Measurements from ENCODE around the gene IL7R. TPM values are rescaled to one million over a fixed set of nuclear protein-coding genes. Genes with fewer than 3 reads are reported as not detected.

The IL7R gene
- total RNA-seq (2012; rRNA removed) = 5.6 and 7.9 TPM in 2 replicates

DNA sequence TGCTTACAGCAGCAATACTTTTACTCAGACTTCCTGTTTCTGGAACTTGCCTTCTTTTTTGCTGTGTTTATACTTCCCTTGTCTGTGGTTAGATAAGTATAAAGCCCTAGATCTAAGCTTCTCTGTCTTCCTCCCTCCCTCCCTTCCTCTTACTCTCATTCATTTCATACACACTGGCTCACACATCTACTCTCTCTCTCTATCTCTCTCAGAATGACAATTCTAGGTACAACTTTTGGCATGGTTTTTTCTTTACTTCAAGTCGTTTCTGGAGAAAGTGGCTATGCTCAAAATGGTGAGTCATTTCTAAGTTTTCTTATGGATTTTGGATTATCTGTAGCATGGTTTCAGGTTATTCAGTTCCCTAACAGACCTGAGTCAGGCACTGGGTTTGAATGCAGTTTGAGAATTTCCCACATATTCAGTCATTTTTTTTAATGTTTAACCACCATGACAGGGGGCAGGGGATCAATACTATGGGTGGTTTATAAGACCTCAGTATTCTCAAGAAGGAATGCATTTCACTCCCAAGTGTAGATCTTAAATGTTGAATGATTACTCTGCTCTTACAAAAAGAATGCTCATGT, at the start of gene IL7R:
Gene IL7R (plus strand): TSS at position 127 of the 587 bp plus-strand sequence. CDS start 87 bp downstream, at position 214.
- no peaks in the 10 kb centered on the region for H3K27me3 ChIP-seq (ENCODE audit: control insufficient read depth, insufficient read depth, low read length)
- H3K9me3 ChIP-seq (replicated peaks; ENCODE audit: low read length) = no peaks in the 10 kb centered on the region
- H3K4me1 ChIP-seq (ENCODE audit: control insufficient read depth, insufficient read depth, low read length) = peaks cover 85% of the 10 kb centered on the region
- peak within 1 kb of the TSS; percentile 73 for H3K4me2 ChIP-seq (ENCODE audit: low read length)
- peak within 1 kb of the TSS; percentile 51 for H3K4me3 ChIP-seq (ENCODE audit: low read length)
- peak within 1 kb of the TSS; percentile 47 for H3K9ac ChIP-seq (ENCODE audit: low read depth, low read length)
- H3K36me3 ChIP-seq (ENCODE audit: insufficient read depth, low read length) = peaks cover 3% of the 10 kb centered on the region

DNA sequence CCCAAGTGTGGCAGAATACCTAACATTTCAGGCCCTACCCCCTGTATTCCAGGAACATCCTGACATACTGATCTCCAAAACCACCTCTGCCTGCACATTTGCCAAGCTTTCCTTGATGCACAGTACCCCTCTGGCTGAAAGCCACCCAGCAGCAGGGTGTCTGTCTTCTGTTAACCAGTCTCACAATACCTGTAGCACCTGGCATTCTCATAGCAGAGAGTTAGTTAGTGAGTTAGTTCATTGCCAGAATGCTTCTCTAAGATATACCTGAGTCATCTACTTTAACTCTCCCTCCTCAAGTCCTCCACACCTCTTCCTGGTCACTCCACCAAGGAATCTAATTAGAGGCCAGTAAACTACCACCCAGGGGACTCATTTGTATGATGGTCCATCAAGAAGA, 46.1 kb upstream of the IL7R start:
- H3K9me3 ChIP-seq (replicated peaks; ENCODE audit: low read length) = no peaks in the 10 kb centered on the region
- no peak overlapping the region for H3K4me2 ChIP-seq (ENCODE audit: low read length)
- H3K27me3 ChIP-seq (ENCODE audit: control insufficient read depth, insufficient read depth, low read length) = no peaks in the 10 kb centered on the region
- no peak overlapping the region for H3K9ac ChIP-seq (ENCODE audit: low read depth, low read length)
- no peak overlapping the region for H3K4me3 ChIP-seq (ENCODE audit: low read length)
- H3K4me1 ChIP-seq (ENCODE audit: control insufficient read depth, insufficient read depth, low read length) = no peaks in the 10 kb centered on the region
- H3K36me3 ChIP-seq (ENCODE audit: insufficient read depth, low read length) = no peaks in the 10 kb centered on the region

DNA sequence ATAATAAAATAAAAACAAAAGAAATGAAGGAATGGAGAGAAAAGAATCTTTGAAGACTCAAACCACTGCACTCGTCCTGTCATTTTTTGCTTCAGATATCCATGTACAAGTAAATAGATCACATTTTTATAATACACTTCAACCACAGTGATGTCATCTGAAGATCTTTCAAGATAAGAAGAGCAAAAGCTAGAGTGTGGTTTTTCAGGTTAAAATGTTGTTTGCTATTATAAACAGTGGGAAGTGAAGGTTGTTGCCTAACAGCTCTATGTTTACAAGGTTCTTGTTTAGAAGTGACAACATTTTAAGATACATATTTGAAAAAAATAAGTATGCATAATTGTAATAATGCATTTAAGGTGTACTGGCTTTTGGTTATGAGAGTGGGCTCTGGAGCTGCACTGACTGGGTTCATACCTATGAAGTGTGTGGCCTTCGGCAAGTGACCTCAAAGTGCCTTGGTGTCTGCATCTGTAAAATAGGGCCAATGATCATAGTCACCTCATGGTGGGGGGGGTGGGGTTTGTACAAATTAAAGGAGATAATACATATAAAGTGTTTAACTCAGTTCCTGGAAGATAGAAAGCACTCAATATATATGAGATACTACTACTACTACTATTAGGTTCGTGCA, 45.5 kb upstream of the IL7R start:
- no peaks in the 10 kb centered on the region for H3K27me3 ChIP-seq (ENCODE audit: control insufficient read depth, insufficient read depth, low read length)
- H3K9ac ChIP-seq (ENCODE audit: low read depth, low read length) = no peak overlapping the region
- no peak overlapping the region for H3K4me2 ChIP-seq (ENCODE audit: low read length)
- no peaks in the 10 kb centered on the region for H3K4me1 ChIP-seq (ENCODE audit: control insufficient read depth, insufficient read depth, low read length)
- H3K9me3 ChIP-seq (replicated peaks; ENCODE audit: low read length) = no peaks in the 10 kb centered on the region
- no peak overlapping the region for H3K4me3 ChIP-seq (ENCODE audit: low read length)
- H3K36me3 ChIP-seq (ENCODE audit: insufficient read depth, low read length) = no peaks in the 10 kb centered on the region

DNA sequence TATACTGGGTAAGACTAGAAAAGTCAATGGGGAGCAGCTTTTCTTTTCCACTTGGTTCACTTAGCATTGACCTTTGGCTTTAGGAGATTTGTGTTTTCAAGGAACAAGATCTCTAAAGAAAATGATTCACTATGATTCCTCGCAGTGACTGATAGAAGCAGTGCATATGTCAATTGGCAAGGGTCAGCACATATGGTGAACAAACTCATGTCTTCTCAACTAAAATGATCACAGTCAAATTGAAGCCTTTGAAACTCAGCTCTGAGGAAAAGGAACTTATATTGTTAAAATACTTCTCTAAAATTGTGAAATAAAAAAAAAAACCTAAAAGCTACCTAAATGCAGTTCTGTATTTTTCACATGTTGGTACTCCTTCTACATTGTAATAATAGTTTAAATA, 43.2 kb upstream of the IL7R start:
- Histone ChIP-seq H3K4me2 (ENCODE audit: low read length) (no peak overlapping the region), H3K4me1 (ENCODE audit: control insufficient read depth, insufficient read depth, low read length) (no peaks in the 10 kb centered on the region)

GRCh38 chr5:35815089-35815936, 41.4 kb upstream of the IL7R start:
- Histone ChIP-seq H3K4me3 (ENCODE audit: low read length) (no peak overlapping the region), H3K4me1 (ENCODE audit: control insufficient read depth, insufficient read depth, low read length) (no peaks in the 10 kb centered on the region), H3K9ac (ENCODE audit: low read depth, low read length) (no peak overlapping the region), H3K4me2 (ENCODE audit: low read length) (no peak overlapping the region), H3K27me3 (ENCODE audit: control insufficient read depth, insufficient read depth, low read length) (no peaks in the 10 kb centered on the region), H3K9me3 (replicated peaks; ENCODE audit: low read length) (no peaks in the 10 kb centered on the region), H3K36me3 (ENCODE audit: insufficient read depth, low read length) (no peaks in the 10 kb centered on the region)

More for the DNA sequence above, 43.2 kb upstream of the IL7R start:
- Histone ChIP-seq H3K4me3 (ENCODE audit: low read length) (no peak overlapping the region), H3K36me3 (ENCODE audit: insufficient read depth, low read length) (no peaks in the 10 kb centered on the region), H3K9me3 (replicated peaks; ENCODE audit: low read length) (no peaks in the 10 kb centered on the region), H3K27me3 (ENCODE audit: control insufficient read depth, insufficient read depth, low read length) (no peaks in the 10 kb centered on the region), H3K9ac (ENCODE audit: low read depth, low read length) (no peak overlapping the region)

- no peaks in the 10 kb centered on the region for H3K4me1 ChIP-seq (ENCODE audit: control insufficient read depth, insufficient read depth, low read length)
- H3K9me3 ChIP-seq (replicated peaks; ENCODE audit: low read length) = no peaks in the 10 kb centered on the region
- no peaks in the 10 kb centered on the region for H3K36me3 ChIP-seq (ENCODE audit: insufficient read depth, low read length)
- no peak overlapping the region for H3K4me2 ChIP-seq (ENCODE audit: low read length)
- H3K27me3 ChIP-seq (ENCODE audit: control insufficient read depth, insufficient read depth, low read length) = no peaks in the 10 kb centered on the region
- H3K9ac ChIP-seq (ENCODE audit: low read depth, low read length) = no peak overlapping the region
- H3K4me3 ChIP-seq (ENCODE audit: low read length) = no peak overlapping the region
These were observed 39.7 kb upstream of the IL7R start for GRCh38 chr5:35816881-35817521.

GRCh38 chr5:35819026-35819425, 37.7 kb upstream of the IL7R start:
- no peak overlapping the region for H3K9ac ChIP-seq (ENCODE audit: low read depth, low read length)
- no peaks in the 10 kb centered on the region for H3K36me3 ChIP-seq (ENCODE audit: insufficient read depth, low read length)
- no peaks in the 10 kb centered on the region for H3K4me1 ChIP-seq (ENCODE audit: control insufficient read depth, insufficient read depth, low read length)
- H3K27me3 ChIP-seq (ENCODE audit: control insufficient read depth, insufficient read depth, low read length) = no peaks in the 10 kb centered on the region
- no peaks in the 10 kb centered on the region for H3K9me3 ChIP-seq (replicated peaks; ENCODE audit: low read length)
- no peak overlapping the region for H3K4me3 ChIP-seq (ENCODE audit: low read length)
- H3K4me2 ChIP-seq (ENCODE audit: low read length) = no peak overlapping the region

GRCh38 chr5:35819668-35820067, 37.0 kb upstream of the IL7R start:
- no peaks in the 10 kb centered on the region for H3K9me3 ChIP-seq (replicated peaks; ENCODE audit: low read length)
- H3K4me1 ChIP-seq (ENCODE audit: control insufficient read depth, insufficient read depth, low read length) = no peaks in the 10 kb centered on the region
- H3K27me3 ChIP-seq (ENCODE audit: control insufficient read depth, insufficient read depth, low read length) = no peaks in the 10 kb centered on the region
- no peak overlapping the region for H3K4me3 ChIP-seq (ENCODE audit: low read length)
- H3K9ac ChIP-seq (ENCODE audit: low read depth, low read length) = no peak overlapping the region
- H3K36me3 ChIP-seq (ENCODE audit: insufficient read depth, low read length) = no peaks in the 10 kb centered on the region
- no peak overlapping the region for H3K4me2 ChIP-seq (ENCODE audit: low read length)

- Histone ChIP-seq H3K9ac (ENCODE audit: low read depth, low read length) (no peak overlapping the region), H3K4me3 (ENCODE audit: low read length) (no peak overlapping the region)
These were observed 36.0 kb upstream of the IL7R start for GRCh38 chr5:35820735-35821134.

GRCh38 chr5:35821513-35821912, 35.2 kb upstream of the IL7R start:
- Histone ChIP-seq H3K9ac (ENCODE audit: low read depth, low read length) (no peak overlapping the region), H3K4me2 (ENCODE audit: low read length) (no peak overlapping the region), H3K4me1 (ENCODE audit: control insufficient read depth, insufficient read depth, low read length) (no peaks in the 10 kb centered on the region), H3K27me3 (ENCODE audit: control insufficient read depth, insufficient read depth, low read length) (peaks cover 4% of the 10 kb centered on the region), H3K9me3 (replicated peaks; ENCODE audit: low read length) (no peaks in the 10 kb centered on the region), H3K4me3 (ENCODE audit: low read length) (no peak overlapping the region), H3K36me3 (ENCODE audit: insufficient read depth, low read length) (no peaks in the 10 kb centered on the region)

More at GRCh38 chr5:35820735-35821134, 36.0 kb upstream of the IL7R start:
- Histone ChIP-seq H3K36me3 (ENCODE audit: insufficient read depth, low read length) (no peaks in the 10 kb centered on the region), H3K4me1 (ENCODE audit: control insufficient read depth, insufficient read depth, low read length) (no peaks in the 10 kb centered on the region), H3K4me2 (ENCODE audit: low read length) (no peak overlapping the region), H3K27me3 (ENCODE audit: control insufficient read depth, insufficient read depth, low read length) (no peaks in the 10 kb centered on the region), H3K9me3 (replicated peaks; ENCODE audit: low read length) (no peaks in the 10 kb centered on the region)

DNA sequence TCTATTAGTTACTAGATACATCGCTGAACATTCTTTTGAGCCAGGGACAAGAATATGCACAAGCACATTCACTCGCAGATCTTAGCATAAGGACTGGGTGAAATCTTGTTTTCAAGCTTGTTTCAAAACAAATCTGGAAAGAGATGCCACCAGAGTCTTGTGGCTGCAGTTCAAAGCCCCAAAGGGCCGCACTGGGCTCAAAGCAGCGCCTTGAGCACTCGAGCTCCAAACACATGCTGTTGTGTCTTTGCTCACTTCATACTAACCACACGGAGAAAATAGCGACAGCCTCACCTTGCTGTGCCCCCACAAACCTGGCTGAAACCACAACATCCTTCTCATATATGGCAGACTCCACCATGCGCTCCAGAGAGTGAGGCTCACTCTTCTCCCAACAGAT, 34.2 kb upstream of the IL7R start:
- no peaks in the 10 kb centered on the region for H3K9me3 ChIP-seq (replicated peaks; ENCODE audit: low read length)
- no peak overlapping the region for H3K4me2 ChIP-seq (ENCODE audit: low read length)
- no peaks in the 10 kb centered on the region for H3K36me3 ChIP-seq (ENCODE audit: insufficient read depth, low read length)
- H3K4me1 ChIP-seq (ENCODE audit: control insufficient read depth, insufficient read depth, low read length) = no peaks in the 10 kb centered on the region
- H3K27me3 ChIP-seq (ENCODE audit: control insufficient read depth, insufficient read depth, low read length) = peaks cover 6% of the 10 kb centered on the region
- no peak overlapping the region for H3K9ac ChIP-seq (ENCODE audit: low read depth, low read length)
- H3K4me3 ChIP-seq (ENCODE audit: low read length) = no peak overlapping the region

All from skeletal muscle satellite cell (primary cell).